NCI-H2029 treated with DMSO at 0.1 percent for 48 hours (cell line): ENCODE measurements around the gene ZCCHC18.

Experiments used
- DNase-seq: peaks from one replicate; lab custom pipeline; 2025; lab: John Stamatoyannopoulos, UW

Gene ZCCHC18

GRCh38 chrX:104134583-104135261, 22.4 kb downstream of the ZCCHC18 start:
- no peak for DNase-seq

- DNase-seq: no peak
Observed at GRCh38 chrX:104135677-104136076, 23.4 kb downstream of the ZCCHC18 start.

- DNase-seq: peak; percentile 49
Observed at GRCh38 chrX:104136241-104137019, 24.1 kb downstream of the ZCCHC18 start.

- DNase-seq: no peak
Observed at GRCh38 chrX:104137496-104137895, 25.2 kb downstream of the ZCCHC18 start.

- DNase-seq: no peak
Observed at GRCh38 chrX:104141087-104141760, 28.9 kb downstream of the ZCCHC18 start.

- DNase-seq: no peak
Observed at GRCh38 chrX:104151037-104151436, 38.7 kb downstream of the ZCCHC18 start.

- peak; percentile 48 for DNase-seq
Observed at GRCh38 chrX:104156630-104157529, 44.6 kb downstream of the ZCCHC18 start, which contains the start of gene SLC25A53. SLC25A53 (minus strand) TSS chrX:104157009; CDS start chrX:104105257, 51,752 bp downstream.
